ENCODE data around the gene GTF2E1.
A peak's percentile ranks its signal among the peaks of the same experiment; 100 is the strongest.
"Not testable (repeated sequence)": the region's sequence is repeated elsewhere in the genome, so short reads cannot be mapped to it uniquely, and the experiment has no call there.

Gene GTF2E1

DNA sequence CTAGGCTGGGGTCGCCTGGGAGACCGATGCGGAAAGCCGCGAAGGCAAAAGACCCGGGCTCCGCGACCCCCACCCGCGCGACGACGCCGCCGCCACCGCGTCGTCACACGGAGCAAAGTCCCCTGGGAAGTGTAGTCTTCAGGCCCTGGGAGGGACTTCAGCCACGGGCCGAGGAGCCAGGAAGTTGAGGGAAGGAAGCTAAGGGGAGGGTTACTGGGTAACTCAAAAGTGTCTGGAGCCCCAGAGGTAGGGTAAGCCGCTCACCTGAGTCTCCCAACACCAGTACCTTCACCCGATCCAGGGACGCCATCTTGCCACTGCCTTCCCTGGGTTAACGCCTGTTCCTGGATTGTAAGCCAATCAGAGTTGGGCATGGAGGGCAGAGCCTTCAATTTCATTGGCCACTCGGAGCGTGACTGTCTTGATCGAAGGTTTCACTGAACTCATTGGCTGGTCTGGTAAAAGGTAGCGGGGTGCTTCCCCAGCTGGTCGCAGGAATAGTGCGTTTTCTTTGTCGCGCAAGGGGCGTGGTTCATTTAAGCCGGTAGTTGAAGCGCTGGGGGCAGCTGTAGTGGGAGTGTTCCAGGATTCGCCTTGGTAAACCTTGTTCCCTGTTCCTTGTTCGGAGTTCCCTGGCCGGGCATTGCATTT lies at the start of gene GTF2E1, which contains the start of gene RABL3:
Gene GTF2E1 (plus strand): TSS at position 547 of the 651 bp plus-strand sequence. CDS start 7,809 bp downstream, outside the sequence.
Gene RABL3 (minus strand): TSS at position 319 of the 651 bp plus-strand sequence. CDS start 9 bp downstream, at position 310.
- peaks cover 7% of the 10 kb centered on the region for H3K9me3 ChIP-seq (ENCODE audit: control insufficient read depth, insufficient read depth, low read length)
- peak within 1 kb of the TSS; percentile 97 for H3K4me3 ChIP-seq (ENCODE audit: low read depth, low read length)
- no peaks in the 10 kb centered on the region for H3K27me3 ChIP-seq (ENCODE audit: control insufficient read depth, insufficient read depth, low read length)
- H3K4me1 ChIP-seq (ENCODE audit: control insufficient read depth, insufficient read depth, low read length) = peaks cover 9% of the 10 kb centered on the region
- H3K36me3 ChIP-seq (ENCODE audit: control insufficient read depth, insufficient read depth, low read length) = peaks cover 6% of the 10 kb centered on the region
- H3K9ac ChIP-seq (ENCODE audit: low read depth, low read length) = peak within 1 kb of the TSS; percentile 99

DNA sequence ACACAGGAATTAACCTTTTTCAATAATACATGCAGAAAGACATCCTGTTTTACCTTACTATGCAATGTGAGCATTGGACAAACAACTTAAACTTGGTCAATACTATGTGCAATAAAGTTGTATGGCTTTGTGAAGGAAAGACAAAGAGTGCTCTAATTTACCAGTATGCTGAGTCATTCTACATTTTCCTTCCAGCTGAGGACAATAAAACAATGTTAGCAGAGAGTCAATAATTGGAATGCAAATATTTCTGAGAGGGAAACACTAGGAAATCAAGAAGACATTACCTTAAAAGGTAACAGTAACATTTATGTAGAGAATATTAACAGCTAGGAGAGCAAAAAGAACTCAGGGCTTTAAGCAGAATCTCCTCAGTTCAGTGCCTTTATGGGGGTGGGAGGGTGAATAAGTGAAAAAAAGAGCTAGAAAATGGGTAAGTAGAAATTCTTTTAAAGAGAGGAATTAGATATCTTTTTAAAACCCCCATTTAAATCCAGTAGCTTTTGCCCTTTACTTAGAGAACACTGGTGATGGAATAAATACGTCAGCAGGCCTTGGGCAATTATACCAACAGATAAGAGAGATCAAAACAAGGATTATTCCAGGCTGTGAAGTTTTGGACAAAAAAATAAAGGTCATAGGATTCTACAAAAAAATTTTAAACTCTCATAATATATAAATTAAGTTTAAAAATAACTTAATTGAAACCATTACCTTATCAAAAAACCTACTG lies 48.9 kb upstream of the GTF2E1 start:
- Histone ChIP-seq H3K27me3 (ENCODE audit: control insufficient read depth, insufficient read depth, low read length) (no peaks in the 10 kb centered on the region), H3K4me1 (ENCODE audit: control insufficient read depth, insufficient read depth, low read length) (peaks cover 24% of the 10 kb centered on the region), H3K9ac (ENCODE audit: low read depth, low read length) (peak overlapping the region; percentile 9), H3K9me3 (ENCODE audit: control insufficient read depth, insufficient read depth, low read length) (no peaks in the 10 kb centered on the region), H3K4me3 (ENCODE audit: low read depth, low read length) (no peak overlapping the region), H3K36me3 (ENCODE audit: control insufficient read depth, insufficient read depth, low read length) (no peaks in the 10 kb centered on the region)

DNA sequence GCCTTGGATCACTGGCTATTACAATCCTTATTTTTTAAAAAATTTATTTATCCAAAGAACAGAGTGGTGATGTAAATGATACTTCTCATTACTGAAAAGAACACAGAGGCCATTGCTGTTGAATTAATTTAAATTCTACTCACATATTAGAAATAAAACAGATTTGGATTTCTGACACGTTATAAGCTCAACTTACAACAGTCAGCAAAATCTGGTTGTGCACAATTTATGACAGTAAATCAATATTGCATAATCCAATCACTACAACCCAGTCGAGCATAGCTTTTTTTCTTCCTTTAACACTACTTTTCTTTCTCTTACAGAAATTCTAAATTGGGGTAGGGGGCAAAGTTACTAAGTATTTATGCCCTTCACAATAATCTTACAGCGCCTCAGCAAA lies 43.2 kb upstream of the GTF2E1 start:
- H3K4me1 ChIP-seq (ENCODE audit: control insufficient read depth, insufficient read depth, low read length) = peaks cover 12% of the 10 kb centered on the region
- no peak overlapping the region for H3K9ac ChIP-seq (ENCODE audit: low read depth, low read length)
- no peaks in the 10 kb centered on the region for H3K9me3 ChIP-seq (ENCODE audit: control insufficient read depth, insufficient read depth, low read length)
- no peaks in the 10 kb centered on the region for H3K27me3 ChIP-seq (ENCODE audit: control insufficient read depth, insufficient read depth, low read length)
- no peak overlapping the region for H3K4me3 ChIP-seq (ENCODE audit: low read depth, low read length)
- H3K36me3 ChIP-seq (ENCODE audit: control insufficient read depth, insufficient read depth, low read length) = no peaks in the 10 kb centered on the region

DNA sequence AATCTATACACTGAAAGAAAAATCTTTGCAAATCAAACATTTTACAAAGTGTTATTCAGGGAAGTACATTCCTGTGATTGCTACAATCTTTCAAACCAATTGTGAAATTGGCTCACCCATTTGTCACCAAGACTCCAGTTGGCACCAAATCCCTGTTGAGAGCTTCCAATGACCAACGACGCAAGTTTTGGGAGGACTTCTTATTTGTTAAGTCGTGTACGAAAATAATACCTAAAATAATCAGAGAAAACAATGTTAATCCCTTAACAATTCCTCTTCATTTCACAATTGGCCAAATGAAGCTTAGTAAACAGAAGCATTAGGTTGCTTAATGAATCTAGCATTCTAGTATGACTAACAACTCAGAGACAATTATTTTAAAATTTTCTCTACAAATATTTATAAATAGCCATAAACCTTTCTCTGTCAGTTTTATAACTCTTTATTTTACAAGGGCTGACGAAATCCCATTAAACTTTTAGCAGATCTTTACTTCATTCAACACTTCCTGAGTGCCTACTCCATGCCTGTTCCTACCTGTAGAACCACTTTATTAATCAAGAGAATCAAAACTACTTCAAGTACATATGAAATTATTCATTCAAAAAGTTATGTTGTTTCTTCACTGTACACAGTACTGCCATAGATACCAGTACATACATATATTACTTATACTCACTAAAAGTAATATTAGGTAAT lies 36.5 kb upstream of the GTF2E1 start:
- Histone ChIP-seq H3K4me3 (ENCODE audit: low read depth, low read length) (no peak overlapping the region), H3K27me3 (ENCODE audit: control insufficient read depth, insufficient read depth, low read length) (no peaks in the 10 kb centered on the region), H3K9ac (ENCODE audit: low read depth, low read length) (no peak overlapping the region), H3K9me3 (ENCODE audit: control insufficient read depth, insufficient read depth, low read length) (no peaks in the 10 kb centered on the region), H3K36me3 (ENCODE audit: control insufficient read depth, insufficient read depth, low read length) (no peaks in the 10 kb centered on the region), H3K4me1 (ENCODE audit: control insufficient read depth, insufficient read depth, low read length) (no peaks in the 10 kb centered on the region)

DNA sequence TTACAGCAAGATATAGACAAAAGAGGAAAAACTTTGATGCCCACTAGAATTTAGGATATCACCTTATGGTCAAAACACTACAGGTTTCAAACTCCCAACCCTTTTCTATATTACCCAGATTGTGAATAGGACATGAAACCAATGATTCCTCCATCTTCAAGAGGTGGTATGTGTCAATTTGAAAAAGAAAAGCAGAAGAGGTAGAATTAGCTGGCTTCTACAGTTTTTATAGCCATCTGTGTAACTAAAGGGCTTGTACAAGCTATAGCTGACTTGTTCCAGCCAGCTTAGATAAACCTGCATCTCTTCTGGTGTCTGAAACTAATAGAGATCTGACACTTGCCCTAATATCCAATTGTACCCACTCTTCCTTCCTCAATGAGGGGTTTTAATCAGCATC lies 35.6 kb upstream of the GTF2E1 start:
- H3K4me3 ChIP-seq (ENCODE audit: low read depth, low read length) = no peak overlapping the region
- H3K9ac ChIP-seq (ENCODE audit: low read depth, low read length) = no peak overlapping the region
- no peaks in the 10 kb centered on the region for H3K4me1 ChIP-seq (ENCODE audit: control insufficient read depth, insufficient read depth, low read length)
- H3K27me3 ChIP-seq (ENCODE audit: control insufficient read depth, insufficient read depth, low read length) = no peaks in the 10 kb centered on the region
- H3K36me3 ChIP-seq (ENCODE audit: control insufficient read depth, insufficient read depth, low read length) = no peaks in the 10 kb centered on the region
- no peaks in the 10 kb centered on the region for H3K9me3 ChIP-seq (ENCODE audit: control insufficient read depth, insufficient read depth, low read length)

DNA sequence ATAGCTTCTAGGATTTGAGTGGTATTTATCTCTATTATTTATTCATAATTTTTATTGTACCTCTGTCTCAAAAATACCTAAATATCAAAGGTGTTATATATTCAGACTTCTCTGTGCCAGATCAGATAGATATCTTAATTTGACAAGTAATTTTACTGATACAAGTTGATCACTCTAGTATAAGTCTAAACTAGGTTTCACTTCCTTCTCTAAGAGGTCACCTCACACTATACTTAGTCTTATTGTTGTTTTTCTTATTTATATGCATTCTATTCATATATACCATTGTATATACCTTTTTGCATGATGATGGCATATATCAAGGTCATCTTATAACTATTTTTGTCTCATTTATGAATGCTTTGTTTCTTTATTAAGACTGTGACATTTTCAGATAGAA lies 34.1 kb upstream of the GTF2E1 start:
- Histone ChIP-seq H3K27me3 (ENCODE audit: control insufficient read depth, insufficient read depth, low read length) (no peaks in the 10 kb centered on the region), H3K36me3 (ENCODE audit: control insufficient read depth, insufficient read depth, low read length) (no peaks in the 10 kb centered on the region), H3K4me3 (ENCODE audit: low read depth, low read length) (no peak overlapping the region), H3K4me1 (ENCODE audit: control insufficient read depth, insufficient read depth, low read length) (no peaks in the 10 kb centered on the region), H3K9ac (ENCODE audit: low read depth, low read length) (no peak overlapping the region), H3K9me3 (ENCODE audit: control insufficient read depth, insufficient read depth, low read length) (no peaks in the 10 kb centered on the region)

DNA sequence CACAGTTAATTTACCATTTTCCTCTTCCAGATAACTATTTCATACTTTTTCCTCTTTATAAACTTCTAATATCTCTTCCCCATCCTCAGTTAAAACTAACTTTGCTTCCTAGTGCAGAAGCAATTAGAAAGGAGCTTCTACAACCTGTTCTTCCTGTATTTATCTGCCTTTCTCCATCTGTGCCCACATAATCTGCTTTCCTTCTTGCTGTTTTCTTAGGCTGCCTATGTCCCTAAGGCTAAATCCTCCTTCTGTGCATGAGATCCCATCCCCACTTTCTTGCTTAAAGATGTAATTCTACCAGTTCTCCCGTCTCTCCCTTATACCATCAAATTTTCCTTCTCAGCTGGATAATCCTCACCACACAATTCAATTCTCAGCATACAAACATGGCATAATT lies 32.2 kb upstream of the GTF2E1 start:
- no peaks in the 10 kb centered on the region for H3K9me3 ChIP-seq (ENCODE audit: control insufficient read depth, insufficient read depth, low read length)
- no peak overlapping the region for H3K9ac ChIP-seq (ENCODE audit: low read depth, low read length)
- no peaks in the 10 kb centered on the region for H3K27me3 ChIP-seq (ENCODE audit: control insufficient read depth, insufficient read depth, low read length)
- H3K4me3 ChIP-seq (ENCODE audit: low read depth, low read length) = no peak overlapping the region
- no peaks in the 10 kb centered on the region for H3K36me3 ChIP-seq (ENCODE audit: control insufficient read depth, insufficient read depth, low read length)
- H3K4me1 ChIP-seq (ENCODE audit: control insufficient read depth, insufficient read depth, low read length) = no peaks in the 10 kb centered on the region

DNA sequence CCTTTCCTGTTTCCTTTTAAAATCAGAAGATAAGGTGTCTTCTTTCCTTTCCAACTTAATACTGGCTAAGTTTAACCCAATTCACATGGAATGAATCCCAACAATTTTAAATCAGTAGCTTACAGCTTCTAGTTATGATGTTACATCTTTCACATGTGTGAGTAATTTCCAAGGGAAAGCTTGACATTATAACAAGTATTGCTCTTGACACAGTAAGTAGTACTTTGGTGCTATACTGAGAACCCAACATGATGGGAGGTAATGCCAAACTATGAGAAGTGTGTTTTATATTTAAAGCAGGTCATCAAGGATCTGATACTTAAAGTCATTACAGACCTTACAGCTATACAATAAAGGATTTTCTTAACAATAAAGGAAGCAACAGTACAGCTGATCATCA lies 29.3 kb upstream of the GTF2E1 start:
- Histone ChIP-seq H3K36me3 (ENCODE audit: control insufficient read depth, insufficient read depth, low read length) (no peaks in the 10 kb centered on the region), H3K4me1 (ENCODE audit: control insufficient read depth, insufficient read depth, low read length) (peaks cover 4% of the 10 kb centered on the region), H3K9ac (ENCODE audit: low read depth, low read length) (no peak overlapping the region), H3K27me3 (ENCODE audit: control insufficient read depth, insufficient read depth, low read length) (no peaks in the 10 kb centered on the region), H3K9me3 (ENCODE audit: control insufficient read depth, insufficient read depth, low read length) (no peaks in the 10 kb centered on the region), H3K4me3 (ENCODE audit: low read depth, low read length) (no peak overlapping the region)

DNA sequence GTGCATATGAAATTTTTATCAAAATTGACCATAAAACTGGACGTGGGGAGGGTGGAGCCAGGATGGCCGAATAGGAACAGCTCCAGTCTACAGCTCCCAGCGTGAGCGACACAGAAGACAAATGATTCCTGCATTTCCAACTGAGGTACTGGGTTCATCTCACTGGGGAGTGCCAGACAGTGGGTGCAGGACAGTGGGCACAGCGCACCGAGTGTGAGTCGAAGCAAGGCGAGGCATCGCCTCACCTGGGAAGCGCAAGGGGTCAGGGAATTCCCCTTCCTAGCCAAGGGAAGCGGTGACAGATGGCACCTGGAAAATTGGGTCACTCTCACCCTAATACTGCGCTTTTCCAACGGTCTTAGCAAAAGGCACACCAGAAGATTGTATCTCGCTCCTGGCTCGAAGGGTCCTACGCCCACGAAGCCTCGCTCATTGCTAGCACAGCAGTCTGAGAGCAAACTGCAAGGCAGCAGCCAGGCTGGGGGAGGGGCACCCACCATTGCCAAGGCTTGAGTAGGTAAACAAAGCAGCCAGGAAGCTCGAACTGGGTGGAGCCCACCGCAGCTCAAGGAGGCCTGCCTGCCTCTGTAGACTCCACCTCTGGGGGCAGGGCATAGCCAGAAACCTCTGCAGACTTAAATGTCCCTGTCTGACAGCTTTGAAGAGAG lies 23.2 kb upstream of the GTF2E1 start:
- Histone ChIP-seq H3K9ac (ENCODE audit: low read depth, low read length) (peak overlapping the region; percentile 83), H3K4me3 (ENCODE audit: low read depth, low read length) (peak overlapping the region; percentile 62)
- H3K9me3 ChIP-seq (ENCODE audit: control insufficient read depth, insufficient read depth, low read length); H3K4me1 ChIP-seq (ENCODE audit: control insufficient read depth, insufficient read depth, low read length); H3K27me3 ChIP-seq (ENCODE audit: control insufficient read depth, insufficient read depth, low read length); H3K36me3 ChIP-seq (ENCODE audit: control insufficient read depth, insufficient read depth, low read length): not testable (repeated sequence)

DNA sequence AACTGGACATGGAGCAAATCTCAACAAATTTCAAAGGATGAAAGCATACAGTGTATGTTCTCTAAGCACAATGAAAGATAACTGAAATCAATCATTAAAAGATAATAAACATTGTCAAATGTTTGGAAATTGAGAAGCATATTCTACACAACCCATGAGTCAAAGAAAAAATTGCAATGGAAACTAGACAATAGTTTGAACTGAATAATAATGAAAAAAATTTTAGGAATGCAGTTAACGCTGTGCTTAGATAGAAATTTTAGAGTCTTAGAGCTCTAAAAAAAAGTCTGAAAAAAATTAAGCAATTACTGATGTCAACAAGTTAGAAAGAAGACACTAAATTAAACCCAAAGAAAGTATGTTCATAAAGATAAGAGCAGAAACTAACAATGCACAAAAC lies 15.8 kb upstream of the GTF2E1 start:
- Histone ChIP-seq H3K9ac (ENCODE audit: low read depth, low read length) (no peak overlapping the region), H3K27me3 (ENCODE audit: control insufficient read depth, insufficient read depth, low read length) (no peaks in the 10 kb centered on the region), H3K4me1 (ENCODE audit: control insufficient read depth, insufficient read depth, low read length) (peaks cover 7% of the 10 kb centered on the region), H3K36me3 (ENCODE audit: control insufficient read depth, insufficient read depth, low read length) (no peaks in the 10 kb centered on the region), H3K4me3 (ENCODE audit: low read depth, low read length) (no peak overlapping the region), H3K9me3 (ENCODE audit: control insufficient read depth, insufficient read depth, low read length) (no peaks in the 10 kb centered on the region)

DNA sequence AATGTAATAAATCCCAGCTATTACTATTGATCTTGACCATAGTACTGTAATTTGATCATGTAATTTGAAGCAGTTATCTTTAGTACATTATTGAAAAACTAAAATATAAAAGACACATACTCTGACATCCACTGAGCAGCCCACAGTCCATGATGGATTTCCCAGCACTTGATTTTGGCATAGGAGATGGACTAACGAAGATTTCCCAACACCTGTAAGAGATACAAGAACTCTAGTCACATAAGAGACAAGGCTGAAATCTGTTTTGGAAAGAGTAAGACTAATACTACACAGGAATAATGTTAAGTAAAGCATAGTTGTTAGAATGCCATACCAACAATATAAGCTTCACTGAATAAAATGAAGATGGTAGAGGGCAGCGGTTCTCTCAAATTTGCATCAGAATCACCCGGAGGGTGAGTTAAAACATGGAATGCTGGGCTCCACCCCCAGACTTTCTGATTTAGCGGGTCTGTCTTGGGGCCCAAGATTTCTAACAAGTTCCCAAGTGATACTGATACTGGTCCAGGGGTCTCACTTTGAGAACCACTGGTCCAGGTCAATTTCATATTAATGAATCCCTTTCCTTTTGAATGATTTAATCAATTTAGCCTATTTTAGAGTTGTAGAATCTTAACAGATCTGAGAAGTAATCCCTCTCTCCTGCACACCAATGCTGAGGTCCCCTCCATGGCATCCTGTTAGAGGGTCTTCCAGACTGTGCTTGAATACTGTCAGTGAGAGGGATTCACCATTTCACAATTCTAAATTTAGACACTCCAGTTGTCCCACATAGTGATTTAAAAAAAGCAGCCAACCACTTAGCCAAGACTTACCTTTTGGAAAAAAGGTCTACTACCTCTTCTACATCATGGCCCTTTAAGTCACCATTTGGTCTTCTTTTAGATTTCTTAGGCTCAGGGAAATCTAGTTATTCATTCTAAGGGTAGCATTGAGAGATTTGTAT lies 11.7 kb upstream of the GTF2E1 start:
- H3K27me3 ChIP-seq (ENCODE audit: control insufficient read depth, insufficient read depth, low read length) = no peaks in the 10 kb centered on the region

More for the DNA sequence above, 11.7 kb upstream of the GTF2E1 start:
- H3K36me3 ChIP-seq (ENCODE audit: control insufficient read depth, insufficient read depth, low read length) = no peaks in the 10 kb centered on the region
- no peak overlapping the region for H3K4me3 ChIP-seq (ENCODE audit: low read depth, low read length)
- H3K9me3 ChIP-seq (ENCODE audit: control insufficient read depth, insufficient read depth, low read length) = no peaks in the 10 kb centered on the region
- no peak overlapping the region for H3K9ac ChIP-seq (ENCODE audit: low read depth, low read length)
- peaks cover 7% of the 10 kb centered on the region for H3K4me1 ChIP-seq (ENCODE audit: control insufficient read depth, insufficient read depth, low read length)

All from iPS-15b (cell line).